LNCaP clone FGC (cell line): ENCODE results near the gene COLEC12.

Experiments used
- DNase-seq: peaks from one replicate; pipeline ENCODE4 v3.0.0-alpha.2; 2011; ENCODE audit warnings: low read depth
- H3K4me3 ChIP-seq: 2 replicates; pipeline ENCODE4 v1.5.1; 2011; ENCODE audit warnings: mild to moderate bottlenecking, low read depth, low read length, control low read depth
- TF ChIP-seq, protein P1 (sequence below): IDR thresholded peaks from 2 replicates; pipeline ENCODE4 v1.5.1; 2012; ENCODE audit warnings: mild to moderate bottlenecking; ENCODE audit not compliant: control insufficient read depth, insufficient read depth; ENCODE audit errors: extremely low read depth

COLEC12 gene

DNA sequence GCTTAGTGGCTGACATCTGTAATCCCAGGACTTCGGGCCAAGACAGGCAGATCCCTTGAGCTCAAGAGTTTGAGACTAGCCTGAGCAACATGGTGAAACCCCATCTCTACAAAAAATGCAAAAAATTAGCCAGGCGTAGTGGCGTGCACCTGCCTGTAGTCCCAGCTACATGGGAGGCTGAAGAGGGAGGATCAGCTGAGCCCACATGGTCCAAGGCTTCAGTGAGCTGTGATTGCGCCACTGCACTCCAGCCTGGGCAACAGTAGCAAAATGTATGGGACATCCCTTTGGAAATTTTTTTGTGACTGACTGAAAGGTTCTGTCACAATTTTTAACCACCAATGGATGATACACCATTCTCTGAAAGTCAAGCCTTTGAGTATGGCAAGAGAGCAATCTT is 6.3 kb upstream of the COLEC12 start:
- DNase-seq, result no peak
- TF ChIP-seq, protein P1, sequence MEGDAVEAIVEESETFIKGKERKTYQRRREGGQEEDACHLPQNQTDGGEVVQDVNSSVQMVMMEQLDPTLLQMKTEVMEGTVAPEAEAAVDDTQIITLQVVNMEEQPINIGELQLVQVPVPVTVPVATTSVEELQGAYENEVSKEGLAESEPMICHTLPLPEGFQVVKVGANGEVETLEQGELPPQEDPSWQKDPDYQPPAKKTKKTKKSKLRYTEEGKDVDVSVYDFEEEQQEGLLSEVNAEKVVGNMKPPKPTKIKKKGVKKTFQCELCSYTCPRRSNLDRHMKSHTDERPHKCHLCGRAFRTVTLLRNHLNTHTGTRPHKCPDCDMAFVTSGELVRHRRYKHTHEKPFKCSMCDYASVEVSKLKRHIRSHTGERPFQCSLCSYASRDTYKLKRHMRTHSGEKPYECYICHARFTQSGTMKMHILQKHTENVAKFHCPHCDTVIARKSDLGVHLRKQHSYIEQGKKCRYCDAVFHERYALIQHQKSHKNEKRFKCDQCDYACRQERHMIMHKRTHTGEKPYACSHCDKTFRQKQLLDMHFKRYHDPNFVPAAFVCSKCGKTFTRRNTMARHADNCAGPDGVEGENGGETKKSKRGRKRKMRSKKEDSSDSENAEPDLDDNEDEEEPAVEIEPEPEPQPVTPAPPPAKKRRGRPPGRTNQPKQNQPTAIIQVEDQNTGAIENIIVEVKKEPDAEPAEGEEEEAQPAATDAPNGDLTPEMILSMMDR, result no peak
- no peak overlapping the region for H3K4me3 ChIP-seq

GRCh38 chr18:506264-506663 is 5.8 kb upstream of the COLEC12 start:
- no peak overlapping the region for H3K4me3 ChIP-seq
- TF ChIP-seq, protein P1, result no peak
- no peak for DNase-seq

GRCh38 chr18:505483-506122 is 5.1 kb upstream of the COLEC12 start:
- DNase-seq, result no peak
- no peak overlapping the region for H3K4me3 ChIP-seq
- TF ChIP-seq, protein P1, result no peak

DNA sequence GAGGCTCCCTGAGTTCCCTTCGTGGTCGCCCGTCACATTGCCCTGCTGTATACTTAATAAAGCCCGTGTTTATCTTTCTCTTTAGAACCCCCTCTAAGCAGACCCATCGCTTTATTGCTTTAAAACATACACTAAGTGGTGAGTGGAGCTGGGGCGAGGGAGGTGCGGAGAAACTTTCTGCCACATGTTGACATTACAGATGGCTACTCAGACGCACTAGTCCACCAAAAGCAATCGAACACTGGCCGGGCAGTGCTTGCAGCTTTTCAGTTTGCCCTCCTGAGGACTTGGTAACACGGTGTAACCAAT is 859 bp upstream of the COLEC12 start:
- H3K4me3 ChIP-seq, result no peak overlapping the region
- TF ChIP-seq, protein P1, result no peak

GRCh38 chr18:499776-500631 is 497 bp downstream of the COLEC12 start:
- DNase-seq, result no peak
- peak overlapping the region; percentile 64 for H3K4me3 ChIP-seq
- TF ChIP-seq, protein P1, result no peak

More for the DNA sequence above, 859 bp upstream of the COLEC12 start:
- DNase-seq, result no peak

DNA sequence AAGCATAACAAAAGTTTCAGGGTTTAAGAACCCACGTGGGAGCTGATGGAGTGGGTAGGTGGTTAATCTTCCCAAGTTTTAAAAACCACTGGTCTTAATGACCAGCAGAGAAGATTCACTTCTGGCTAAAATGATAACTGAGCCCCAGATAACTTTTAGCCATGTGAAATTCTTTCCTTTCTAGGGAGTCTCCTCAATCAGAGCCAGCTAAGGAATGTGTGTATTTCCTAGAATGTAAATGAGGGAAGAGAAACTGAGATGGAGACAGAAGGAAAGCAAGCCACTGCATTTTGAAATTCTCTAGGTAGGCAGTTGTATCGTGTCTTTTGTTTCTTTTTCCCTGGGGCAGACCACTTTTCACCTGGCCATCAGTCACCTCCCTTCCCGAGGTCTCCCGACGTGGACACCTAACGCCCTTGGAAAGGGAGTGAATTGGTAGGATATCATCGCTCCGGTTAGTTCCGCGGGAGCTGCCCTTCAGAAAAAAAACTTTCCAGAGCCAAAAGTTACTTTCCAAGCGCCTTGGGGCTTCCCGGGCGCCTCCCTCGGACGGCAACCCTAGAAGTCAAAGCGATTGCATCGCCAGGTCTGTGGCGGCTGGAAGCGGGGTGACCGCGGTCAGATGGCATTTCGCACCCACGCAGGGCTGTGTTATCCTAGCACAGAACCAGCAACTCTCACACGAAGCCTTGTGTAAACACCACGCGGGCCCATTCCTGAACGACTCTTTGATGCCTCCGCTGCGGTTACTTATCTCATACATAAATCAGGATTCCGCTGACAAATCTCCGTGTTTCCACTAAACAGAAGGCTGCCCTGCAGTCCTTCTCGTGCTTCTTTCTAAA is 1.3 kb downstream of the COLEC12 start:
- peak overlapping the region; percentile 64 for H3K4me3 ChIP-seq
- DNase-seq, result no peak
- TF ChIP-seq, protein P1, result no peak
